SK-N-SH (cell line): ENCODE data around the gene RPS6KA2.

Experiments
- CHD2 ChIP-seq: fragments of 150-350 bp; IDR thresholded peaks from 2 replicates; pipeline ENCODE4 v1.6.1; 2018; ENCODE audit warnings: low read length; ENCODE audit not compliant: partially characterized antibody
- CTCF ChIP-seq: fragments of 200-600 bp; sonication (generic); IDR thresholded peaks from 2 replicates; pipeline ENCODE4 v1.6.1; 2017; ENCODE audit warnings: antibody characterized with exemption, mild to moderate bottlenecking, moderate library complexity

DNA sequence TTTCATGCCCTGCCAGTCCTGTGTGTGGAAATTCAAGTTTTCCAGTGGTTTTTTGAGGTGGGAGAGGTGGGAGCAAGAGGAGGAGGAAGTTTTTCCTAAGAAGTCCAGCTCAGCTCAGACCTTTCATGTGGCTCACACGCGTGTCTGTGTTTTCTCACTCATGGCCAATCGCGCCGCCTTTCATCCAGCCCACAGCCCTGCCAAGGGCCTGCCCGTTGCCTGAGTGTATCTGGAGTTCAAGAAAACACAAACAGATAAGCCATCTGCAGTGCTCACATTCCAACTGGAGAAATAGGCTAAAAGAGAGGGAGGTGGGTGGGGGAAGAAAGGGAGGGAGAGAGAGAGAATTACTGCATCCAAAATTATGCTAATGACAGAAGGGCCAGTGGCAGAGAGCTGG lies 231.7 kb downstream of the RPS6KA2 start:
- TF ChIP-seq CTCF (no peak), CHD2 (no peak)
